Right atrium auricular region (tissue), 2 donors: ENCODE results near the gene FXYD4. TPM values are rescaled to one million over a fixed set of nuclear protein-coding genes. Genes with fewer than 3 reads are reported as not detected.

ENCODE experiments used
- DNase-seq: peaks from one replicate; pipeline ENCODE4 v3.0.0-alpha.2; 2019; ENCODE audit warnings: low spot score
- H3K27ac ChIP-seq, 2 donors: fragments of 200-600 bp; sonication (generic); 1 replicate in 1 of 2; 2 replicates in 1 of 2; pipeline ENCODE4 v1.5.1; 2016 to 2019
- H3K27me3 ChIP-seq, 2 donors: fragments of 200-600 bp; sonication (generic); one replicate each; pipeline versions ENCODE4 v1.5.1 to v1.6.0; 2017 to 2019
- H3K36me3 ChIP-seq: fragments of 200-600 bp; sonication (generic); one replicate; pipeline ENCODE4 v1.5.1; 2016
- H3K4me1 ChIP-seq, 2 donors: fragments of 200-600 bp; sonication (generic); one replicate each; pipeline versions ENCODE4 v1.5.1 to v1.6.0; 2017 to 2019
- H3K4me3 ChIP-seq, 2 donors: fragments of 200-600 bp; sonication (generic); 1 replicate in 1 of 2; 2 replicates in 1 of 2; pipeline ENCODE4 v1.5.1; 2017 to 2019; ENCODE audit warnings: mild to moderate bottlenecking in 1 of 2, moderate library complexity in 1 of 2
- H3K9me3 ChIP-seq, 2 donors: fragments of 200-600 bp; sonication (generic); one replicate each; pipeline ENCODE4 v1.5.1; 2019
- total RNA-seq, 2 donors: library from RNA; depleted of rRNA; stranded (reverse); fragments of >200 nt; gene quantifications; one replicate each; pipeline ENCODE4 v1.1.0, GENCODE V29; 2016
- TF ChIP-seq, protein P1 (sequence below), 2 donors: fragments of 200-600 bp; sonication (generic); IDR thresholded peaks; one replicate each; pipeline ENCODE4 v1.5.1; 2019; ENCODE audit warnings: antibody characterized with exemption in 2 of 2

Gene FXYD4, protein sequence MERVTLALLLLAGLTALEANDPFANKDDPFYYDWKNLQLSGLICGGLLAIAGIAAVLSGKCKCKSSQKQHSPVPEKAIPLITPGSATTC
- not detected for total RNA-seq

DNA sequence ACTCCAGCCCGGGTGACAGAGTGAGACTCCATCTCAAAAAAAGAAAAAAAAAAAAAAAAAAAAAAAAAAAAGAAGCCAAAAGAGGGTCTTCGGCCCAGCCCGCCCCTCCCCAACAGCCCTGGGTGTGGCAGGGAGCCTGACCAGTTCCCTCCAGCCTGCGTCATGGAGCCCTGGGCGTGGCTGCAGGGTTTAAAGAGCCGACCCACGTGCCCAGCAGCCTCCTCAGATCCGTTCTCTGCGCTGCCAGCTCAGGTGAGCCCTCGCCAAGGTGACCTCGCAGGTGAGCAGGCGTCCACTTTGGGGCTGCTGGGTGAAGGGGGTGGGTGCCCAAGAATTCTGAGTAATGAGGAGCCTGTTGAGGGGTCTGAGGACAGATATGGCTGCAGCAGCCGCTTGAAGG, at the start of gene FXYD4:
FXYD4 (plus strand) TSS at position 219 of the 400 bp plus-strand sequence. CDS start 2,111 bp downstream, outside the sequence.
- no peaks in the 10 kb centered on the region for H3K9me3 ChIP-seq
- TF ChIP-seq, protein P1, sequence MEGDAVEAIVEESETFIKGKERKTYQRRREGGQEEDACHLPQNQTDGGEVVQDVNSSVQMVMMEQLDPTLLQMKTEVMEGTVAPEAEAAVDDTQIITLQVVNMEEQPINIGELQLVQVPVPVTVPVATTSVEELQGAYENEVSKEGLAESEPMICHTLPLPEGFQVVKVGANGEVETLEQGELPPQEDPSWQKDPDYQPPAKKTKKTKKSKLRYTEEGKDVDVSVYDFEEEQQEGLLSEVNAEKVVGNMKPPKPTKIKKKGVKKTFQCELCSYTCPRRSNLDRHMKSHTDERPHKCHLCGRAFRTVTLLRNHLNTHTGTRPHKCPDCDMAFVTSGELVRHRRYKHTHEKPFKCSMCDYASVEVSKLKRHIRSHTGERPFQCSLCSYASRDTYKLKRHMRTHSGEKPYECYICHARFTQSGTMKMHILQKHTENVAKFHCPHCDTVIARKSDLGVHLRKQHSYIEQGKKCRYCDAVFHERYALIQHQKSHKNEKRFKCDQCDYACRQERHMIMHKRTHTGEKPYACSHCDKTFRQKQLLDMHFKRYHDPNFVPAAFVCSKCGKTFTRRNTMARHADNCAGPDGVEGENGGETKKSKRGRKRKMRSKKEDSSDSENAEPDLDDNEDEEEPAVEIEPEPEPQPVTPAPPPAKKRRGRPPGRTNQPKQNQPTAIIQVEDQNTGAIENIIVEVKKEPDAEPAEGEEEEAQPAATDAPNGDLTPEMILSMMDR (IDR thresholded peaks at IDR 0.05): no peak
- H3K27ac ChIP-seq: no peak within 1 kb of the TSS
- H3K4me3 ChIP-seq: no peak within 1 kb of the TSS
- H3K27me3 ChIP-seq: no peaks in the 10 kb centered on the region
- H3K36me3 ChIP-seq: no peaks in the 10 kb centered on the region
- H3K4me1 ChIP-seq: no peaks in the 10 kb centered on the region
- DNase-seq: no peak

DNA sequence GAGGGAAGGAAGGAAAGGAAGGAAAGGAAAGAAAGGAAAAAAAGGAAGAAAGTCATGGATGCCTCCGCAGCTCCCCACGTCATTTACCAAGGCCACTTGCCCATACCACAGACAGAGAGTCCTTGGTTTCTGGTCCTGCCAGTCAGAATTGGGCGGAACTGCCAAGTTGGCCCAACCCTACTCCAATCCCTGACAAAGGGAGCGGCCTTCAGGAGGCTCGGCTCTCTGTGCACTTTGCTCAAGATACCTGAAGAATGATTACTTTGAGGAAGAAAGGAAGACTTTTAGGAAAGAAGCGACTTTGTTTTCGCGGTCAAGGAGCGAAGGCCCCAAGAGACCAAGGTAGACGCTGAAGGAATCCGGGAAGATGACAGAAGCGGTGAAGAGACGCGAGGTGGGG, 49.1 kb upstream of the FXYD4 start:
- peaks cover 0 to 10% of the 10 kb centered on the region in 2 donors for H3K4me1 ChIP-seq
- DNase-seq: no peak
- H3K27me3 ChIP-seq: no peaks in the 10 kb centered on the region
- peak overlapping the region; percentile 12 to 29 for H3K4me3 ChIP-seq
- H3K9me3 ChIP-seq: no peaks in the 10 kb centered on the region
- H3K27ac ChIP-seq: no peak overlapping the region
- TF ChIP-seq, protein P1 (IDR thresholded peaks at IDR 0.05): no peak
- H3K36me3 ChIP-seq: no peaks in the 10 kb centered on the region

DNA sequence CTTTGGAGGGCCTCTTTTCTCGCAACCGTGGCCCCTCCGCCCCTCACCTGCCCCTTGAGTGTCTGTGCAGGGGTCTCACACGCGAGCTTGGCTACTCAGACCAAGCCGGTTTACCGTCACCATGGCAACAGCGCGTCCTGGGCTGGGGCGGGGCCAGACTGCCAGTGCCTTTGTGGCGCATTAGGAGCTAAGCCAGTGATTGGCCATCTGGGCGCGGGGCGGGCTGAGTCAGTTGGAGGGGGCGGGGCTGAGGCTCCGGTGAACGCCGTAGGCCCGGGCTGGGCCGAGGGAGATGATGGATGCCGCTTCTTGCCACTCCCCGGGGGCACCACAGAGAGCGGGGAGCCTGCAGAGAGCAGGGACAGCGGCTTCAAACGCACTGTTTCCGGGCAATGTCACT, 48.7 kb upstream of the FXYD4 start:
- Histone ChIP-seq H3K27ac (no peak overlapping the region), H3K36me3 (no peaks in the 10 kb centered on the region), H3K9me3 (no peaks in the 10 kb centered on the region), H3K4me1 (peaks cover 0 to 10% of the 10 kb centered on the region in 2 donors), H3K27me3 (no peaks in the 10 kb centered on the region), H3K4me3 (peak overlapping the region; percentile 12 to 29)
- peak; percentile 92 for DNase-seq
- TF ChIP-seq, protein P1 (IDR thresholded peaks at IDR 0.05): no peak

DNA sequence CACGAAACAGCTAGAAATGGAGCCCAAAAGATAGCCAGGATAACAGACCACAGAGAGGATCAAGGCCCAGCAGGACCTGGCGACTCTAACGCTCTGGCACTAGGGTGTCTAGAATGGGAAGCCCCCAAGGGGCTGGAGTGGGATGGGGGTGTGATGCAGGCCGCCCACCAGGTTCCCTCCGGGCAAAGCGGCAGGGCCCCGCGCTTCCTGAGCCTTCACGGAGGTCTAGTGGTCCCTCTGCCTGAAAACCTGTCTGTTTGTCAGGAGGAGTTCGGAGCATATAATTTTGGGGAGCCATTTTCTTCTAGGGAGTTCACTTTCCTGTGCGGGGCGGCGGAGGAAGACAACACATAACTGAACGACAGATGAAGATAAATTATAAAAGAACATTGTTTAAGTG, 48.2 kb upstream of the FXYD4 start:
- Histone ChIP-seq H3K9me3 (no peaks in the 10 kb centered on the region), H3K4me1 (peaks cover 0 to 10% of the 10 kb centered on the region in 2 donors), H3K27ac (no peak overlapping the region), H3K36me3 (no peaks in the 10 kb centered on the region), H3K27me3 (no peaks in the 10 kb centered on the region), H3K4me3 (peak overlapping the region; percentile 12 to 29)
- DNase-seq: no peak
- TF ChIP-seq, protein P1 (IDR thresholded peaks at IDR 0.05): no peak

DNA sequence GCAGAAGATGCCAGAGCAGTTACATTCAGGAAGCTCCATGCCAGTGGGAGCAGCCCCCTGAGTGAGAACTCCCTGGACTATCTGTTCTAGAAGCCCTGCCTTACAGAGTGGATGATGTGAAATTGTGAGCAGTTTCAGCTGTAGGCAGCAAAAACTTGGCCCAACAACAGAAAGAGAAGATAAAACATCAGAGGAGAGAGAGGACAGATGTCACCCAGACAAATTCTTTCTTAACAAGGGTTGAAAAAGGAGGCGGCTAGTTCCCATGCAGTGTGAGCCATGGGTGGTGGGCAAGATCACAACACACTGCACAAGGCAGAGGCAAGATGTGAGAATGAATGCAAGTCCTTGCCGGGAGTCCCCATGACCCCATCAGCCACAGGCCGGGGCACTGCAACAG, 46.6 kb upstream of the FXYD4 start:
- no peak for DNase-seq
- TF ChIP-seq, protein P1 (IDR thresholded peaks at IDR 0.05): no peak

DNA sequence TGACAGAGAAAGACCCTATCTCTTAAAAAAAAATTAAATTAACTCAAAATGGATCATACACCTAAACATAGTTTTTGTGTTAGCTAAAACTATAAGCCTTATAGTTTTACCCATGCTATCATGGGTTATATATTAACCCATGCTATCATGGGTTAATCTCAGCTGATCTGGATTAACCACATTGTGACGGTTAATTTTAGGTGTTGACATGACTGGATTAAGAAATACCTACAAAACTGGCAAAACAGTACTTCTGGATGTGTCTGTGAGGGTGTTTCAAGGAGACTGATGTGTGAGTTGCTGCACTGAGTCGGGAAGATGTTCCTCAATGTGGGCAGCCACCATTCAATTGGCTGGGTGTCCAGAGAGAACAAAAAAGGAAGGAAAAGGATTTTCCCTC, 44.3 kb upstream of the FXYD4 start:
- no peak overlapping the region for H3K4me3 ChIP-seq
- DNase-seq: no peak
- no peaks in the 10 kb centered on the region for H3K36me3 ChIP-seq
- peaks cover 0 to 10% of the 10 kb centered on the region in 2 donors for H3K4me1 ChIP-seq
- no peak overlapping the region for H3K27ac ChIP-seq
- no peaks in the 10 kb centered on the region for H3K9me3 ChIP-seq
- no peaks in the 10 kb centered on the region for H3K27me3 ChIP-seq
- TF ChIP-seq, protein P1 (IDR thresholded peaks at IDR 0.05): no peak

More for the DNA sequence above, 46.6 kb upstream of the FXYD4 start:
- Histone ChIP-seq H3K27me3 (no peaks in the 10 kb centered on the region), H3K27ac (no peak overlapping the region), H3K4me1 (peaks cover 0 to 10% of the 10 kb centered on the region in 2 donors), H3K36me3 (no peaks in the 10 kb centered on the region), H3K9me3 (no peaks in the 10 kb centered on the region), H3K4me3 (no peak overlapping the region)
